Large intestine (tissue), 3 donors: ENCODE data around the gene RAB43. TPM values are rescaled to one million over a fixed set of nuclear protein-coding genes. Genes with fewer than 3 reads are reported as not detected.
"Not testable (repeated sequence)": the region's sequence is repeated elsewhere in the genome, so short reads cannot be mapped to it uniquely, and the experiment has no call there.

ENCODE experiments used
- DNase-seq, 2 donors: peaks; one replicate each; pipeline versions ENCODE4 v3.0.0 to v3.0.0-alpha.2; 2013
- H3K27ac ChIP-seq: one replicate; pipeline ENCODE4 v1.5.1; 2013; ENCODE audit warnings: low read length
- H3K27me3 ChIP-seq: 2 replicates; pipeline ENCODE4 v1.6.1; 2013; ENCODE audit warnings: low read length; ENCODE audit not compliant: control insufficient read depth, insufficient read depth
- H3K36me3 ChIP-seq: 2 replicates; pipeline ENCODE4 v1.6.1; 2013; ENCODE audit warnings: low read length; ENCODE audit not compliant: control insufficient read depth, insufficient read depth
- H3K4me1 ChIP-seq: one replicate; pipeline ENCODE4 v1.6.1; 2013; ENCODE audit warnings: low read length; ENCODE audit not compliant: control insufficient read depth, insufficient read depth
- H3K4me3 ChIP-seq: one replicate; pipeline ENCODE4 v1.5.1; 2013; ENCODE audit warnings: low read length
- H3K9me3 ChIP-seq: one replicate; pipeline ENCODE4 v1.6.1; 2013; ENCODE audit warnings: mild to moderate bottlenecking, low read depth, low read length, moderate library complexity; ENCODE audit not compliant: control insufficient read depth
- WGBS: methylation state at CpG from one replicate; pipeline ENCODE4 v1.1.5; 2013; ENCODE audit warnings: low lambda C conversion rate; ENCODE audit not compliant: insufficient coverage; 5-methylcytosine and 5-hydroxymethylcytosine counted together
- polyA plus RNA-seq: library from polyadenylated mRNA; unstranded; fragments of 120-200 nt; gene quantifications from one replicate; pipeline ENCODE4 v1.2.1, GENCODE V29; 2013

RAB43 gene
- polyA plus RNA-seq, 1 donor: 7.7 TPM

- not testable (repeated sequence) for H3K4me3 ChIP-seq, H3K4me1 ChIP-seq, DNase-seq, H3K9me3 ChIP-seq, H3K27me3 ChIP-seq, H3K27ac ChIP-seq
- no CpG with 5 or more reads among the region's 10 CpGs for WGBS
- peaks cover 19% of the 10 kb centered on the region for H3K36me3 ChIP-seq
Measured at GRCh38 chr3:129111076-129111780, 10.4 kb downstream of the RAB43 start.

GRCh38 chr3:129107793-129108192, 13.8 kb downstream of the RAB43 start:
- no peak overlapping the region for H3K27ac ChIP-seq
- no peaks in the 10 kb centered on the region for H3K4me1 ChIP-seq
- no peaks in the 10 kb centered on the region for H3K9me3 ChIP-seq
- peaks cover 14% of the 10 kb centered on the region for H3K36me3 ChIP-seq
- no CpG with 5 or more reads among the region's 8 CpGs for WGBS
- no peaks in the 10 kb centered on the region for H3K27me3 ChIP-seq
- DNase-seq: no peak
- H3K4me3 ChIP-seq: no peak overlapping the region

- WGBS: no CpG with 5 or more reads among the region's 19 CpGs
- H3K4me3 ChIP-seq: no peak overlapping the region
- no peak overlapping the region for H3K27ac ChIP-seq
- H3K9me3 ChIP-seq: no peaks in the 10 kb centered on the region
- H3K36me3 ChIP-seq: peaks cover 15% of the 10 kb centered on the region
- no peak for DNase-seq
- no peaks in the 10 kb centered on the region for H3K4me1 ChIP-seq
- H3K27me3 ChIP-seq: no peaks in the 10 kb centered on the region
Measured at GRCh38 chr3:129106866-129107565, 14.6 kb downstream of the RAB43 start.

GRCh38 chr3:129106320-129106719, 15.3 kb downstream of the RAB43 start:
- peaks cover 18% of the 10 kb centered on the region for H3K36me3 ChIP-seq
- no peak for DNase-seq
- H3K27ac ChIP-seq: no peak overlapping the region
- H3K4me1 ChIP-seq: no peaks in the 10 kb centered on the region
- H3K4me3 ChIP-seq: no peak overlapping the region
- H3K9me3 ChIP-seq: no peaks in the 10 kb centered on the region
- WGBS: no CpG with 5 or more reads among the region's 5 CpGs
- H3K27me3 ChIP-seq: no peaks in the 10 kb centered on the region

GRCh38 chr3:129105862-129106261, 15.7 kb downstream of the RAB43 start:
- peaks cover 18% of the 10 kb centered on the region for H3K36me3 ChIP-seq
- no peak overlapping the region for H3K27ac ChIP-seq
- no peaks in the 10 kb centered on the region for H3K4me1 ChIP-seq
- no CpG with 5 or more reads among the region's 4 CpGs for WGBS
- no peaks in the 10 kb centered on the region for H3K27me3 ChIP-seq
- H3K9me3 ChIP-seq: no peaks in the 10 kb centered on the region
- no peak for DNase-seq
- H3K4me3 ChIP-seq: no peak overlapping the region

- 100% methylated on average over 1 of the region's 6 CpGs for WGBS
- Histone ChIP-seq H3K27me3 (no peaks in the 10 kb centered on the region), H3K9me3 (no peaks in the 10 kb centered on the region), H3K27ac (no peak overlapping the region), H3K4me3 (no peak overlapping the region), H3K4me1 (no peaks in the 10 kb centered on the region), H3K36me3 (peaks cover 18% of the 10 kb centered on the region)
- no peak for DNase-seq
Measured at GRCh38 chr3:129104498-129105079, 17.0 kb downstream of the RAB43 start.

GRCh38 chr3:129104051-129104450, 17.6 kb downstream of the RAB43 start:
- no peak for DNase-seq
- H3K4me1 ChIP-seq: no peaks in the 10 kb centered on the region

DNA sequence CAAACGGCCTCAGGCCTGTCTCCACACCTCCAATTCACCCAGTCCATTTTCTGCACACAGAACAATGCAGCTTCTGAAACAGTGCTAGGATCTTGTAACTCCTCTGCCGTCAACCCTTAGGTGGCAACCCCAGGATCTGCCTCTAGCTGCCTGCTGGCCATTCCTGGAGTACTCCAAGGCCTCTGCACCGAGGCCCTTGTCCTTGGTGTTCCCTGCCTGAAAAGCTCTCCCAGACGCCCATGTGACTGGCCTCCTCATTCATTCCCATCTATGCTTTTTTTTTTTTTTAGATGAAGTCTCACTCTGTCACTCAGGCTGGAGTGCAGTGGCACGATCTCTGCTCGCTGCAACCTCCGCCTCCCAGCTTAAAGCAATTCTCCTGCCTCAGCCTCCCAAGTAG, 18.3 kb downstream of the RAB43 start:
- H3K9me3 ChIP-seq: no peaks in the 10 kb centered on the region

More at GRCh38 chr3:129104051-129104450, 17.6 kb downstream of the RAB43 start:
- no CpG with 5 or more reads among the region's 6 CpGs for WGBS
- Histone ChIP-seq H3K36me3 (peaks cover 18% of the 10 kb centered on the region), H3K4me3 (no peak overlapping the region), H3K27me3 (no peaks in the 10 kb centered on the region), H3K27ac (no peak overlapping the region), H3K9me3 (no peaks in the 10 kb centered on the region)

GRCh38 chr3:129101370-129102138, 20.1 kb downstream of the RAB43 start:
- no CpG with 5 or more reads among the region's 12 CpGs for WGBS
- Histone ChIP-seq H3K9me3 (no peaks in the 10 kb centered on the region), H3K27ac (no peak overlapping the region), H3K36me3 (peaks cover 12% of the 10 kb centered on the region), H3K4me3 (no peak overlapping the region), H3K4me1 (no peaks in the 10 kb centered on the region), H3K27me3 (no peaks in the 10 kb centered on the region)
- no peak for DNase-seq

More for the DNA sequence above, 18.3 kb downstream of the RAB43 start:
- Histone ChIP-seq H3K27ac (no peak overlapping the region), H3K4me1 (no peaks in the 10 kb centered on the region), H3K27me3 (no peaks in the 10 kb centered on the region), H3K36me3 (peaks cover 15% of the 10 kb centered on the region), H3K4me3 (no peak overlapping the region)
- WGBS: no CpG with 5 or more reads among the region's 7 CpGs
- DNase-seq: no peak

DNA sequence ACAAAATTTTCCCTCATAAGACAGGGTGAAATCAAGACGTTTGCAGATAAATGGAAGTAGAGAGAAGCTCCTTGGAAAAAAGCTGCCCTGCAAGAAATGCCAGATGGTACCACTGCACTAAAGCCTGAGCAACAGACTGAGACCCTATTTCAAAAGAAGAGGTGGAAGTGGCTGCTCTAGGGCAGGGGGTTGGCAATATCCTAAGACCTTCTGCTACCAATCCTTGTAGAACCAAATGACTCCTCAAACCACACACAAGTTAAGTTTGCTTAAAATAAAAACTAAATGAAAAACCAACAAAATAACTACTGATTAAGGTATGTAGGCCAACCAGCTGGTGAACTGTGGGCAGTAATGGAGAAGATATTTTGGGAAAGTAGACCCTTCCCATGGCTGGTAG, 21.3 kb downstream of the RAB43 start:
- DNase-seq: no peak
- no peaks in the 10 kb centered on the region for H3K4me1 ChIP-seq
- H3K27ac ChIP-seq: no peak overlapping the region
- H3K9me3 ChIP-seq: no peaks in the 10 kb centered on the region
- H3K27me3 ChIP-seq: no peaks in the 10 kb centered on the region
- no CpG with 5 or more reads among the region's 1 CpG for WGBS
- H3K4me3 ChIP-seq: no peak overlapping the region
- H3K36me3 ChIP-seq: peaks cover 10% of the 10 kb centered on the region
